ENCODE measurements around the gene ABRAXAS1.
A peak's percentile ranks its signal among the peaks of the same experiment; 100 is the strongest.
"Not testable (repeated sequence)": the region's sequence is repeated elsewhere in the genome, so short reads cannot be mapped to it uniquely, and the experiment has no call there.

Gene ABRAXAS1

GRCh38 chr4:83484500-83485461 lies at the start of gene ABRAXAS1:
Gene ABRAXAS1 (minus strand): TSS chr4:83485100. CDS start chr4:83485072, 28 bp downstream.
- peak; percentile 80 to 93 for DNase-seq

- no peak for DNase-seq
These were observed 42.8 kb upstream of the ABRAXAS1 start for GRCh38 chr4:83527671-83528070.

- no peak for DNase-seq
These were observed 37.3 kb upstream of the ABRAXAS1 start for GRCh38 chr4:83522239-83522638.

GRCh38 chr4:83516042-83516772 lies 31.3 kb upstream of the ABRAXAS1 start:
- DNase-seq = no peak

- DNase-seq = no peak
These were observed 25.5 kb upstream of the ABRAXAS1 start for GRCh38 chr4:83510442-83510841.

GRCh38 chr4:83509156-83509585 lies 24.3 kb upstream of the ABRAXAS1 start:
- DNase-seq = peak; percentile 4 to 51

GRCh38 chr4:83504996-83505395 lies 20.1 kb upstream of the ABRAXAS1 start:
- no peak for DNase-seq

- DNase-seq = no peak
These were observed 19.6 kb upstream of the ABRAXAS1 start for GRCh38 chr4:83504503-83504902.

GRCh38 chr4:83503974-83504373 lies 19.1 kb upstream of the ABRAXAS1 start:
- DNase-seq = no peak

- DNase-seq = not testable (repeated sequence)
These were observed 16.8 kb upstream of the ABRAXAS1 start for GRCh38 chr4:83501671-83502070.

GRCh38 chr4:83498187-83498586 lies 13.3 kb upstream of the ABRAXAS1 start:
- DNase-seq = no peak

- DNase-seq = not testable (repeated sequence)
These were observed 11.4 kb upstream of the ABRAXAS1 start for GRCh38 chr4:83496085-83496917.

- peak; percentile 4 to 12 for DNase-seq
These were observed 6.1 kb upstream of the ABRAXAS1 start for GRCh38 chr4:83490876-83491450.

- no peak for DNase-seq
These were observed 4.9 kb upstream of the ABRAXAS1 start for GRCh38 chr4:83489711-83490326.

- DNase-seq = no peak
These were observed 1.7 kb upstream of the ABRAXAS1 start for GRCh38 chr4:83486457-83487129.

GRCh38 chr4:83473966-83474365 lies 10.9 kb downstream of the ABRAXAS1 start:
- DNase-seq = no peak

GRCh38 chr4:83473423-83473822 lies 11.5 kb downstream of the ABRAXAS1 start:
- no peak for DNase-seq

- no peak for DNase-seq
These were observed 28.8 kb downstream of the ABRAXAS1 start for GRCh38 chr4:83456184-83456501.

GRCh38 chr4:83455281-83456183 lies 29.4 kb downstream of the ABRAXAS1 start, which contains the start of the genes HELQ and MRPS18C:
Gene HELQ (minus strand): TSS chr4:83455823. CDS start chr4:83455693, 130 bp downstream.
Gene MRPS18C (plus strand): TSS chr4:83456058. CDS start chr4:83456078, 20 bp downstream.
- peak; percentile 94 to 98 for DNase-seq

GRCh38 chr4:83454686-83455085 lies 30.2 kb downstream of the ABRAXAS1 start:
- DNase-seq = no peak

Measured in NCI-H446 (cell line).